Activated CD4-positive, alpha-beta T cell treated with anti-CD3 and anti-CD28 coated beads for 36 hours (primary cell): Measurements from ENCODE around the gene YPEL2. TPM values are rescaled to one million over a fixed set of nuclear protein-coding genes. Genes with fewer than 3 reads are reported as not detected.
"Not testable (repeated sequence)": the region's sequence is repeated elsewhere in the genome, so short reads cannot be mapped to it uniquely, and the experiment has no call there.

Experiments
- ATAC-seq: fragments of 200-7000 bp; cut with Tn5 transposase; one replicate; pipeline ENCODE4 v1.10.0; 2021; ENCODE audit warnings: mild to moderate bottlenecking, moderate library complexity
- CTCF ChIA-PET: fragments of 350-600 bp; sonication (Branson Sonifier 250); formaldehyde crosslinking; loops from one replicate; lab custom pipeline; 2021; ENCODE audit warnings: antibody characterized with exemption; lab: Charles Lee
- POLR2A ChIA-PET: fragments of 350-600 bp; sonication (Branson Sonifier 250); formaldehyde crosslinking; loops from one replicate; lab custom pipeline; 2021; ENCODE audit warnings: antibody characterized with exemption, inconsistent platforms; lab: Charles Lee
- DNase-seq: peaks from one replicate; pipeline ENCODE4 v3.0.0-alpha.2; 2020
- H3K27ac Mint-ChIP-seq: one replicate; pipeline ENCODE4 v1.8.0; 2021; ENCODE audit warnings: mixed read lengths
- H3K27me3 Mint-ChIP-seq: one replicate; pipeline ENCODE4 v1.8.0; 2021; ENCODE audit warnings: mixed read lengths
- H3K36me3 Mint-ChIP-seq: one replicate; pipeline ENCODE4 v1.8.0; 2021; ENCODE audit warnings: low read depth, mixed read lengths
- H3K4me1 Mint-ChIP-seq: one replicate; pipeline ENCODE4 v1.8.0; 2021; ENCODE audit warnings: mixed read lengths
- H3K4me3 Mint-ChIP-seq: one replicate; pipeline ENCODE4 v1.8.0; 2021; ENCODE audit warnings: mild to moderate bottlenecking, moderate library complexity, mixed read lengths
- H3K9me3 Mint-ChIP-seq: one replicate; pipeline ENCODE4 v1.8.0; 2021; ENCODE audit warnings: low read depth, mixed read lengths
- intact Hi-C, 2 experiments: fragments of 100-400 bp; cut with DNase I in 1 of 2; cut with micrococcal nuclease in 1 of 2; formaldehyde crosslinking; loops; one replicate each; pipeline versions ENCODE4 v1.14.2 to v1.15.1; 2022 to 2024; cut with DNase I, micrococcal nuclease
- total RNA-seq, 2 experiments: library from RNA; stranded (reverse); gene quantifications; one replicate each; pipeline ENCODE4 v1.2.3, GENCODE V29; 2021

Gene YPEL2
- total RNA-seq, 2 experiments from 2014 or later = 4.3 to 6.9 TPM

- no peak for DNase-seq
- H3K36me3 Mint-ChIP-seq = no peaks in the 10 kb centered on the region
- H3K27me3 Mint-ChIP-seq = peaks cover 3% of the 10 kb centered on the region
- ChIA-PET CTCF (interaction anchor here (0.6 to 1.0 kb wide), 3 partner anchors 9 to 194 kb away, joined by 3 read pairs; no protein-coding TSS in a partner anchor), POLR2A (no interaction called here)
- no peak overlapping the region for H3K4me3 Mint-ChIP-seq
- ATAC-seq = no peak
- intact Hi-C loops = no loop called here
- no peak overlapping the region for H3K27ac Mint-ChIP-seq
- no peaks in the 10 kb centered on the region for H3K9me3 Mint-ChIP-seq
- no peaks in the 10 kb centered on the region for H3K4me1 Mint-ChIP-seq
Measured at GRCh38 chr17:59304811-59305210, 26.6 kb upstream of the YPEL2 start.

GRCh38 chr17:59310263-59310920 is 21.1 kb upstream of the YPEL2 start:
- no peak overlapping the region for H3K4me3 Mint-ChIP-seq
- ATAC-seq (no peak), DNase-seq (no peak)
- no peak overlapping the region for H3K27ac Mint-ChIP-seq
- no peaks in the 10 kb centered on the region for H3K27me3 Mint-ChIP-seq
- no peaks in the 10 kb centered on the region for H3K36me3 Mint-ChIP-seq
- intact Hi-C loops = loop anchor here (2.0 to 5.0 kb wide), 3 partner anchors 210 to 727 kb away; no protein-coding TSS in a partner anchor
- CTCF ChIA-PET = interaction anchor here (0.6 to 10.8 kb wide), 35 partner anchors 10 to 726 kb away, joined by 3 to 191 read pairs (median 4); no protein-coding TSS in a partner anchor
- POLR2A ChIA-PET = interaction anchor here (0.8 kb wide), 1 partner anchor 131 kb away, joined by 3 read pairs; no protein-coding TSS in a partner anchor
- peaks cover 2% of the 10 kb centered on the region for H3K4me1 Mint-ChIP-seq
- no peaks in the 10 kb centered on the region for H3K9me3 Mint-ChIP-seq

- no peak overlapping the region for H3K27ac Mint-ChIP-seq
- no peaks in the 10 kb centered on the region for H3K9me3 Mint-ChIP-seq
- ChIA-PET POLR2A (interaction anchor here (0.8 kb wide), 1 partner anchor 130 kb away, joined by 3 read pairs; no protein-coding TSS in a partner anchor), CTCF (interaction anchor here (0.6 to 10.8 kb wide), 39 partner anchors 10 to 725 kb away, joined by 3 to 191 read pairs (median 4); no protein-coding TSS in a partner anchor)
- DNase-seq (peak; percentile 48), ATAC-seq (peak; percentile 99)
- H3K4me3 Mint-ChIP-seq = no peak overlapping the region
- H3K36me3 Mint-ChIP-seq = no peaks in the 10 kb centered on the region
- peaks cover 2% of the 10 kb centered on the region for H3K4me1 Mint-ChIP-seq
- H3K27me3 Mint-ChIP-seq = no peaks in the 10 kb centered on the region
- intact Hi-C loops = loop anchor here (1.0 to 5.0 kb wide), 8 partner anchors 91 to 726 kb away; partner anchors contain the start of gene GDPD1 (in 1 of the 2)
Measured at GRCh38 chr17:59311051-59311468, 20.4 kb upstream of the YPEL2 start.

DNA sequence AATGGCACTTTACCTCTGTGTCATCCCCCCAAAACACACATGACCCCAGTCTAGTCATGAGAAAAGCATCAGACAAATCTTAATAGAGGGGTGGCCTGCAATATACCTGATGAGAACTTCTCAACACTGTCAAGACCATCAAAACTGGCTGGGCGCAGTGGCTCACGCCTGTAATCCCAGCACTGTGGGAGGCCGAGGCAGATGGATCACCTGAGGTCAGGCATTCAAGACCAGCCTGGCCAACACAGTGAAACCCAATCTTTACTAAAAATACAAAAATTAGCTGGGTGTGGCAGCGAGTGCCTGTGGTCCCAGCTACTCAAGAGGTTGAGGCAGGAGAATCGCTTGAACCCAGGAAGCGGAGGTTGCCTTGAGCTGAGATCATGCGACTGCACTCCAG is 19.9 kb upstream of the YPEL2 start:
- ATAC-seq, POLR2A ChIA-PET, H3K4me1 Mint-ChIP-seq, H3K27me3 Mint-ChIP-seq, H3K4me3 Mint-ChIP-seq, H3K36me3 Mint-ChIP-seq, DNase-seq, H3K27ac Mint-ChIP-seq, H3K9me3 Mint-ChIP-seq: not testable (repeated sequence)
- CTCF ChIA-PET = interaction anchor here (0.6 to 10.8 kb wide), 26 partner anchors 9 to 725 kb away, joined by 3 to 191 read pairs (median 4); no protein-coding TSS in a partner anchor
- intact Hi-C loops = loop anchor here (1.0 to 5.0 kb wide), 8 partner anchors 91 to 726 kb away; partner anchors contain the start of gene GDPD1 (in 1 of the 2)

- H3K4me3 Mint-ChIP-seq = no peak overlapping the region
- no peak overlapping the region for H3K27ac Mint-ChIP-seq
- peaks cover under 1% of the 10 kb centered on the region for H3K4me1 Mint-ChIP-seq
- POLR2A ChIA-PET = no interaction called here
- H3K27me3 Mint-ChIP-seq = no peaks in the 10 kb centered on the region
- intact Hi-C loops = no loop called here
- no peak for ATAC-seq
- no peaks in the 10 kb centered on the region for H3K9me3 Mint-ChIP-seq
- CTCF ChIA-PET = interaction anchor here (0.5 to 10.8 kb wide), 7 partner anchors 13 to 411 kb away, joined by 3 to 191 read pairs (median 6); no protein-coding TSS in a partner anchor
- no peak for DNase-seq
- H3K36me3 Mint-ChIP-seq = no peaks in the 10 kb centered on the region
Measured at GRCh38 chr17:59315866-59316265, 15.6 kb upstream of the YPEL2 start.

GRCh38 chr17:59327121-59327980 is 4.1 kb upstream of the YPEL2 start:
- ATAC-seq (no peak), DNase-seq (no peak)
- intact Hi-C loops = no loop called here
- Mint-ChIP-seq H3K4me1 (peaks cover 42% of the 10 kb centered on the region), H3K27ac (peak overlapping the region; percentile 38), H3K36me3 (no peaks in the 10 kb centered on the region), H3K27me3 (no peaks in the 10 kb centered on the region), H3K4me3 (no peak overlapping the region), H3K9me3 (no peaks in the 10 kb centered on the region)
- POLR2A ChIA-PET = interaction anchor here (0.6 kb wide), 1 partner anchor 113 kb away, joined by 4 read pairs; no protein-coding TSS in a partner anchor
- CTCF ChIA-PET = interaction anchor here (0.6 to 3.6 kb wide), 4 partner anchors 10 to 518 kb away, joined by 3 to 43 read pairs (median 4); no protein-coding TSS in a partner anchor

- Mint-ChIP-seq H3K27me3 (no peaks in the 10 kb centered on the region), H3K36me3 (no peaks in the 10 kb centered on the region), H3K9me3 (no peaks in the 10 kb centered on the region), H3K4me1 (peaks cover 45% of the 10 kb centered on the region), H3K4me3 (no peak overlapping the region), H3K27ac (peak overlapping the region; percentile 38)
- ChIA-PET CTCF (interaction anchor here (1.0 to 3.6 kb wide), 3 partner anchors 10 to 28 kb away, joined by 3 to 43 read pairs (median 5); no protein-coding TSS in a partner anchor), POLR2A (interaction anchor here (0.6 kb wide), 1 partner anchor 113 kb away, joined by 4 read pairs; no protein-coding TSS in a partner anchor)
- no peak for DNase-seq
- no peak for ATAC-seq
- intact Hi-C loops = no loop called here
Measured at GRCh38 chr17:59327981-59328290, 3.5 kb upstream of the YPEL2 start.

- DNase-seq (no peak), ATAC-seq (no peak)
- POLR2A ChIA-PET = no interaction called here
- H3K9me3 Mint-ChIP-seq = no peaks in the 10 kb centered on the region
- H3K4me1 Mint-ChIP-seq = peaks cover 51% of the 10 kb centered on the region
- CTCF ChIA-PET = interaction anchor here (1.0 to 3.6 kb wide), 6 partner anchors 11 to 112 kb away, joined by 4 to 59 read pairs (median 16); no protein-coding TSS in a partner anchor
- H3K27ac Mint-ChIP-seq = no peak overlapping the region
- intact Hi-C loops = no loop called here
- H3K27me3 Mint-ChIP-seq = no peaks in the 10 kb centered on the region
- H3K36me3 Mint-ChIP-seq = no peaks in the 10 kb centered on the region
- H3K4me3 Mint-ChIP-seq = no peak overlapping the region
Measured at GRCh38 chr17:59328601-59329000, 2.9 kb upstream of the YPEL2 start.

DNA sequence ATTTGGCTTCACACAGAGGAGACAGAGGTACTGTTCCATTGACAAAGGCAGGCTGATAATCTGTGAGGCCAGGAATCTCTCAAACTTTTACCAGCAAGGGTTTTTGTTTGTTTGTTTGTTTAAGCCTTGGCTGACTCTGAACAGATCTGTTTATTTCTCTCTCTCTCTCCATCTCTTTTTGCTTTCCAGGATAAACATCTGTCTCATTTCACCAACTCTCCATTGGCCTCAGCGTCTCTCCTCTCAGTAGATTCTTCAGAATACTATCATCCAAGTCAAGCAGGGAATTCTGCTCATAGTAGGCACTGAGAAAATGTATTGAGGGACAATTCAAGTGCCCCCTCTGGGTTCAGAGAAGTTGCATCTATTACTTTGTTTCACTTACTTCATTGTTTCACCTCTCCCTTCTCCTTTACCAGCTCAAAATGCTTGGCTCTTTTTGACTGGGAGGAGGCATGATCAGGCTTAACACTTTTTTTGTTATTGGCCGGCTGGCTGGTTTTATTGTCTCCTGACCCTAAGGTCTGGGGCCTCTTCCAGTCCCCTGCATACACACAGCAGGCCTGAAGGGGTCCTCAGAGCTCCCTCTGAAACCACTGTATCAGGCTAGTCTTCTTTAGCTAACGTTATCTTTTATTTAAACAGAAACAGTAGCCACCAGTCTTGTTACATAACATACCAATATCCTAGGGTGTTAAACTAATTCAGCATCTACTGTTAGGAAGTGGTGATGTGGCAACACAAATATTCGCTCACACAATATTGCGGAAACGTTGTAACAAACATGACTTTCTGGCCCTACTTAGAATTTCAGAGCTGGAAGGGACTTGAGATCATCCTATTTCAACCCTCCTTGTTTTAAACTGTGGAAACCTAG is 2.0 kb upstream of the YPEL2 start:
- ChIA-PET POLR2A (interaction anchor here (0.6 to 1.0 kb wide), 4 partner anchors 48 to 112 kb away, joined by 3 read pairs; no protein-coding TSS in a partner anchor), CTCF (interaction anchor here (0.6 to 3.6 kb wide), 33 partner anchors 8 to 1276 kb away, joined by 3 to 59 read pairs (median 4); partner anchors contain the start of gene GDPD1)
- Mint-ChIP-seq H3K27ac (peak overlapping the region; percentile 44), H3K9me3 (no peaks in the 10 kb centered on the region), H3K36me3 (no peaks in the 10 kb centered on the region), H3K4me3 (no peak overlapping the region), H3K4me1 (peaks cover 60% of the 10 kb centered on the region), H3K27me3 (no peaks in the 10 kb centered on the region)
- ATAC-seq (peak; percentile 52), DNase-seq (peak; percentile 71)
- intact Hi-C loops = loop anchor here (1.0 to 10.0 kb wide), 5 partner anchors 98 to 1265 kb away; partner anchors contain the start of gene TRIM37 (in 1 of the 2)
